Right lobe of liver (tissue), 4 donors: ENCODE data around the gene AKAP8.

Experiments
- POLR2A ChIP-seq: fragments of 450-650 bp; IDR thresholded peaks from one replicate; pipeline ENCODE4 v1.6.1; 2017; ENCODE audit warnings: antibody characterized with exemption, mild to moderate bottlenecking
- TF ChIP-seq, protein P1 (sequence below), 4 donors: fragments of 200-600 bp in 3 of 4; fragments of 450-650 bp in 1 of 4; IDR thresholded peaks; one replicate each; pipeline versions ENCODE4 v1.5.1 to v1.8.0; 2016 to 2022; ENCODE audit warnings: antibody characterized with exemption in 4 of 4, mild to moderate bottlenecking in 2 of 4
- donor health status: DM: no; HTN: no; CAD: no.
- donor health status: DM: no; HTN: no; CAD: no.
- donor health status: DM: no; HTN: yes; CAD: no.

DNA sequence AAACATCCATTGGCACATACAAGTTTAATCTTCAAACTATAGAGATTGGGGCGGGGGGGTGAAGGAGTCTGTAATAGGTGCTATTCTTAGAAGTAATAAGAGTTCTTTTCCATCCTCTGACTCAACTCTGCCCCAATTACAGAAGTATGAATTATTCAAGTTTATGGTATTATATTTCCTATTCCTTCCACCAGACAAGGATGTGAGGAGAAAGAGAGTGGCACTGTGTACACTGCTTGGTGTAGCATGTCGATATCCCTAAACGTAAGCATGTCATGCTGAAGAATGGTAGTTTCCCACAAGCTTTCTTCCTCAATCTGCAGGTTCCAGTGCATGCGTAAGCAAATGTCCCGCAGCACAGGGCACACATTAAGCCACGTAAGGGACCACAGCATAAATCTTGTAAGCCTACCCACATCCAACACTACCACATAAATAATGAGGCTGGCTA, 61.3 kb downstream of the AKAP8 start:
- TF ChIP-seq, protein P1, sequence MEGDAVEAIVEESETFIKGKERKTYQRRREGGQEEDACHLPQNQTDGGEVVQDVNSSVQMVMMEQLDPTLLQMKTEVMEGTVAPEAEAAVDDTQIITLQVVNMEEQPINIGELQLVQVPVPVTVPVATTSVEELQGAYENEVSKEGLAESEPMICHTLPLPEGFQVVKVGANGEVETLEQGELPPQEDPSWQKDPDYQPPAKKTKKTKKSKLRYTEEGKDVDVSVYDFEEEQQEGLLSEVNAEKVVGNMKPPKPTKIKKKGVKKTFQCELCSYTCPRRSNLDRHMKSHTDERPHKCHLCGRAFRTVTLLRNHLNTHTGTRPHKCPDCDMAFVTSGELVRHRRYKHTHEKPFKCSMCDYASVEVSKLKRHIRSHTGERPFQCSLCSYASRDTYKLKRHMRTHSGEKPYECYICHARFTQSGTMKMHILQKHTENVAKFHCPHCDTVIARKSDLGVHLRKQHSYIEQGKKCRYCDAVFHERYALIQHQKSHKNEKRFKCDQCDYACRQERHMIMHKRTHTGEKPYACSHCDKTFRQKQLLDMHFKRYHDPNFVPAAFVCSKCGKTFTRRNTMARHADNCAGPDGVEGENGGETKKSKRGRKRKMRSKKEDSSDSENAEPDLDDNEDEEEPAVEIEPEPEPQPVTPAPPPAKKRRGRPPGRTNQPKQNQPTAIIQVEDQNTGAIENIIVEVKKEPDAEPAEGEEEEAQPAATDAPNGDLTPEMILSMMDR (IDR thresholded peaks at IDR 0.05) = no peak
- no peak for TF ChIP-seq POLR2A
